ENCODE data around the gene MED26. TPM values are rescaled to one million over a fixed set of nuclear protein-coding genes. Genes with fewer than 3 reads are reported as not detected.
"Not testable (repeated sequence)": the region's sequence is repeated elsewhere in the genome, so short reads cannot be mapped to it uniquely, and the experiment has no call there.

MED26 gene
- total and polyA plus RNA-seq, 10 of the 15 experiments (the other 5 are each of a cell fraction or from before 2014, with no cell fraction given) = 1.1 to 21.4 (median 9.7) TPM

DNA sequence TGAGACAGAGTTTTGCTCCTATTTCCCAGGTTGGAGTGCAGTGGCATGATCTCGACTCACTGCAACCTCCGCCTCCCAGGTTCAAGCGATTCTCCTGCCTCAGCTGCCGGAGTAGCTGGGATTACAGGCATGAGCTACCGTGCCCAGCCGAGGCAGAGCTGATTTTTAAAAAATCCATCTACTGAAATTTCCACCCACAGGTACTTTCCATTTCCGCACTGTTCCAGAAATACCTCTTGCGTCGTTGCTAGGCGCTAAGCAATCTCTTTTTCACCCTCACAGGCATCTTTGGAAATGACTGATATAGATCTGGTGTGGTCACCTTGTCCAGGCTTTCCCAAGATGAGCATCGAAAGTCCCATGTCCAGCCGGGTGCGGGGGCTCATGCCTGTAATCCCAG, 42.3 kb upstream of the MED26 start (continued):
- TF ChIP-seq, protein P1, sequence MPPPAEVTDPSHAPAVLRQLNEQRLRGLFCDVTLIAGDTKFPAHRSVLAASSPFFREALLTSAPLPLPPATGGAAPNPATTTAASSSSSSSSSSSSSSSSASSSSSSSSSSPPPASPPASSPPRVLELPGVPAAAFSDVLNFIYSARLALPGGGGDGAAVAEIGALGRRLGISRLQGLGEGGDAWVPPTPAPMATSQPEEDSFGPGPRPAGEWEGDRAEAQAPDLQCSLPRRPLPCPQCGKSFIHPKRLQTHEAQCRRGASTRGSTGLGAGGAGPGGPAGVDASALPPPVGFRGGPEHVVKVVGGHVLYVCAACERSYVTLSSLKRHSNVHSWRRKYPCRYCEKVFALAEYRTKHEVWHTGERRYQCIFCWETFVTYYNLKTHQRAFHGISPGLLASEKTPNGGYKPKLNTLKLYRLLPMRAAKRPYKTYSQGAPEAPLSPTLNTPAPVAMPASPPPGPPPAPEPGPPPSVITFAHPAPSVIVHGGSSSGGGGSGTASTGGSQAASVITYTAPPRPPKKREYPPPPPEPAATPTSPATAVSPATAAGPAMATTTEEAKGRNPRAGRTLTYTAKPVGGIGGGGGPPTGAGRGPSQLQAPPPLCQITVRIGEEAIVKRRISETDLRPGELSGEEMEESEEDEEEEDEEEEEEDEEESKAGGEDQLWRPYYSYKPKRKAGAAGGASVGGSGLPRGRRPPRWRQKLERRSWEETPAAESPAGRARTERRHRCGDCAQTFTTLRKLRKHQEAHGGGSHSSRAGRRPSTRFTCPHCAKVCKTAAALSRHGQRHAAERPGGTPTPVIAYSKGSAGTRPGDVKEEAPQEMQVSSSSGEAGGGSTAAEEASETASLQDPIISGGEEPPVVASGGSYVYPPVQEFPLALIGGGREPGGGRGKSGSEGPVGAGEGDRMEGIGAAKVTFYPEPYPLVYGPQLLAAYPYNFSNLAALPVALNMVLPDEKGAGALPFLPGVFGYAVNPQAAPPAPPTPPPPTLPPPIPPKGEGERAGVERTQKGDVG (CRISPR knock-in tag; IDR thresholded peaks at IDR 0.05) = no peak
- TF ChIP-seq ETV6 (conservative IDR thresholded peaks at IDR 0.05 in 1 of 2, IDR thresholded peaks at IDR 0.05 in 1 of 2; ENCODE audit: borderline replicate concordance in 1 of 2, low read depth in 1 of 2) (no peak), CHD2 (IDR thresholded peaks at IDR 0.05; ENCODE audit: borderline replicate concordance, low read depth, low read length) (no peak), SP1 (IDR thresholded peaks at IDR 0.05; ENCODE audit: low read depth, low read length) (no peak)

DNA sequence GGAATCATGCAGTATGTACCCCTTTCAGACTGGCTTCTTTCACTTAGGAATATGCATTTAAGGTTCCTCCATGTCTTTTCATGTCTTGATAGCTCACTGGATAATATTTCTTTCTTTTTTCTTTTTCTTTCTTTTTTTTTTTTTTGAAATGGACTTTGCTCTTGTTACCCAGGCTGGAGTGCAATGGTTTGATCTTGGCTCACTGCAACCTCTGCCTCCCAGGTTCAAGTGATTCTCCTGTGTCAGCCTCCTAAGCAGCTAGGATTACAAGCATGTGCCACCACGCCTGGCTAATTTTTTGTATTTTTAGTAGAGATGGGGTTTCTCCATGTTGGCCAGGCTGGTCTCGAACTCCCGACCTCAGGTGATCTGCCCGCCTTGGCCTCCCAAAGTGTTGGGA, 40.7 kb upstream of the MED26 start:
- CTCF ChIA-PET; H3K4me3 ChIP-seq; ATAC-seq; H3K9me3 ChIP-seq (replicated peaks; ENCODE audit: control insufficient read depth, insufficient read depth, low read length); intact Hi-C loops (cut with micrococcal nuclease; ENCODE audit: unreplicated experiment); H2AFZ ChIP-seq (ENCODE audit: control insufficient read depth, low read depth, low read length); H4K20me1 ChIP-seq (ENCODE audit: control insufficient read depth, insufficient read depth); SMC1A ChIA-PET (ENCODE audit: uncharacterized antibody, unreplicated experiment); DNase-seq (ENCODE audit: low read depth, low spot score); BruUV-seq (replicated peaks); in situ Hi-C loops (cut with MboI); H3K4me2 ChIP-seq (ENCODE audit: control insufficient read depth, insufficient read depth); H3K27ac ChIP-seq (ENCODE audit: control insufficient read depth, insufficient read depth); H3K4me1 ChIP-seq (ENCODE audit: control insufficient read depth, insufficient read depth, low read length); H3K36me3 ChIP-seq (ENCODE audit: control insufficient read depth in 2 of 2, insufficient read depth in 2 of 2, low read length in 1 of 2); H3K9ac ChIP-seq (ENCODE audit: control insufficient read depth, insufficient read depth, low read length); RAD21 ChIA-PET (ENCODE audit: unreplicated experiment); FAIRE-seq; H3K27me3 ChIP-seq (replicated peaks in 1 of 2; ENCODE audit: control insufficient read depth in 2 of 2, insufficient read depth in 2 of 2, low read length in 1 of 2): not testable (repeated sequence)
- peaks cover 12% of the 10 kb centered on the region for H3K79me2 ChIP-seq (ENCODE audit: control insufficient read depth, insufficient read depth, low read length)
- POLR2A ChIA-PET = interaction anchor here (1.0 kb wide), 1 partner anchor 87 kb away, joined by 5 read pairs; no protein-coding TSS in a partner anchor
- 98% methylated on average over 4 of the region's 4 CpGs for WGBS (ENCODE audit: insufficient coverage, insufficient replicate concordance, low lambda C conversion rate, missing lambda C conversion rate)

Data from GM12878 (cell line).